PFSK-1 (cell line): ENCODE measurements around the gene ADCY2.

ENCODE experiments used
- FOXP2 ChIP-seq: optimal IDR thresholded peaks from 2 replicates; pipeline ENCODE3; 2011; ENCODE audit warnings: borderline replicate concordance, control low read depth, inconsistent platforms; ENCODE audit not compliant: insufficient read depth; ENCODE audit errors: extremely low read length, extremely low read depth
- POLR2AphosphoS5 ChIP-seq: IDR thresholded peaks from 2 replicates; pipeline ENCODE4 v1.6.1; 2012; ENCODE audit warnings: low read depth, mild to moderate bottlenecking, control low read depth, low read length, moderate library complexity
- SIN3A ChIP-seq: IDR thresholded peaks from 2 replicates; pipeline ENCODE4 v1.6.1; 2012; ENCODE audit warnings: mild to moderate bottlenecking, low read length, moderate library complexity, borderline replicate concordance; ENCODE audit not compliant: insufficient read depth
- TAF1 ChIP-seq: IDR thresholded peaks from 2 replicates; pipeline ENCODE4 v1.6.1; 2012; ENCODE audit warnings: low read length, control low read depth, borderline replicate concordance; ENCODE audit not compliant: insufficient read depth
- TF ChIP-seq, protein P1 (sequence below), 2 experiments: IDR thresholded peaks; 2 replicates each; pipeline versions ENCODE4 v1.6.1 to v1.8.0; 2011 to 2012; ENCODE audit warnings: low read depth in 2 of 2, low read length in 2 of 2, control low read depth in 1 of 2, inconsistent platforms in 1 of 2, mild to moderate bottlenecking in 1 of 2, moderate library complexity in 1 of 2; ENCODE audit not compliant: insufficient read depth in 1 of 2

The ADCY2 gene

DNA sequence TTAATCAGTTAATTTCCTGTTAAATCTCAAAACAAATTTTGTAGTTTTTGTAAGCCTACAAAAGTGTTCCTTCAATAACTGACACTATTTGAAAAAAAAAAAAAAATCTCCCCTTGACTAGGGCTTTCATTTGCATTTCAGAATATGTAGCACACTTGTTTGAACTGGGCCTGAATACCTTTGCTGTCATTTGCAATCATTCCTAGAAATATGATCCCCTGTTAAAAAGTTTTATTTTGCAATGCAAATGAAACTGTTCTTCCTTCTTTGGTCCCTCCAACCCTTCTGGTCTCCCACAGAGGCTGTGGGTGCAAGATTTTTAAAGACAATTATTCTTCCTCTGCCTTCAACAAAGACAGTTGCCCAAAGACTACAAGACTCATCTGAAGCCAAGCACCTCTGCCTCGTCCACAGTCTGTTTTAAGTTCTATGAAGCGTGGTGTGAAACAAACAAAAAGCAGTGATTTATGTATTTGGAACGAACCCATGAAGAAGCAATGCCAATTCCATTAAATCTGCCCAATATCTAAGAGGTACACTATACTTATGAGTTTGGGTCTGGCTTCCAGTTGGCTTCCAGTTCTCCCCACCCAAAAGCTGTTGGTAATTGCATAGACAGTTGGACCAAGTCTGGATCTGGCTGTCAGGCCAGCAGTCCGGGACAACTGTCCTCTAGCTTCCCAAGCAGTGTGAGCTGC, 388.9 kb downstream of the ADCY2 start:
- TF ChIP-seq, protein P1, sequence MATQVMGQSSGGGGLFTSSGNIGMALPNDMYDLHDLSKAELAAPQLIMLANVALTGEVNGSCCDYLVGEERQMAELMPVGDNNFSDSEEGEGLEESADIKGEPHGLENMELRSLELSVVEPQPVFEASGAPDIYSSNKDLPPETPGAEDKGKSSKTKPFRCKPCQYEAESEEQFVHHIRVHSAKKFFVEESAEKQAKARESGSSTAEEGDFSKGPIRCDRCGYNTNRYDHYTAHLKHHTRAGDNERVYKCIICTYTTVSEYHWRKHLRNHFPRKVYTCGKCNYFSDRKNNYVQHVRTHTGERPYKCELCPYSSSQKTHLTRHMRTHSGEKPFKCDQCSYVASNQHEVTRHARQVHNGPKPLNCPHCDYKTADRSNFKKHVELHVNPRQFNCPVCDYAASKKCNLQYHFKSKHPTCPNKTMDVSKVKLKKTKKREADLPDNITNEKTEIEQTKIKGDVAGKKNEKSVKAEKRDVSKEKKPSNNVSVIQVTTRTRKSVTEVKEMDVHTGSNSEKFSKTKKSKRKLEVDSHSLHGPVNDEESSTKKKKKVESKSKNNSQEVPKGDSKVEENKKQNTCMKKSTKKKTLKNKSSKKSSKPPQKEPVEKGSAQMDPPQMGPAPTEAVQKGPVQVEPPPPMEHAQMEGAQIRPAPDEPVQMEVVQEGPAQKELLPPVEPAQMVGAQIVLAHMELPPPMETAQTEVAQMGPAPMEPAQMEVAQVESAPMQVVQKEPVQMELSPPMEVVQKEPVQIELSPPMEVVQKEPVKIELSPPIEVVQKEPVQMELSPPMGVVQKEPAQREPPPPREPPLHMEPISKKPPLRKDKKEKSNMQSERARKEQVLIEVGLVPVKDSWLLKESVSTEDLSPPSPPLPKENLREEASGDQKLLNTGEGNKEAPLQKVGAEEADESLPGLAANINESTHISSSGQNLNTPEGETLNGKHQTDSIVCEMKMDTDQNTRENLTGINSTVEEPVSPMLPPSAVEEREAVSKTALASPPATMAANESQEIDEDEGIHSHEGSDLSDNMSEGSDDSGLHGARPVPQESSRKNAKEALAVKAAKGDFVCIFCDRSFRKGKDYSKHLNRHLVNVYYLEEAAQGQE (IDR thresholded peaks at IDR 0.05; ENCODE audit: insufficient read depth in 1 of 2, low read depth in 2 of 2, low read length in 2 of 2): no peak
- TF ChIP-seq POLR2AphosphoS5 (no peak), FOXP2 (no peak), SIN3A (no peak), TAF1 (no peak)

DNA sequence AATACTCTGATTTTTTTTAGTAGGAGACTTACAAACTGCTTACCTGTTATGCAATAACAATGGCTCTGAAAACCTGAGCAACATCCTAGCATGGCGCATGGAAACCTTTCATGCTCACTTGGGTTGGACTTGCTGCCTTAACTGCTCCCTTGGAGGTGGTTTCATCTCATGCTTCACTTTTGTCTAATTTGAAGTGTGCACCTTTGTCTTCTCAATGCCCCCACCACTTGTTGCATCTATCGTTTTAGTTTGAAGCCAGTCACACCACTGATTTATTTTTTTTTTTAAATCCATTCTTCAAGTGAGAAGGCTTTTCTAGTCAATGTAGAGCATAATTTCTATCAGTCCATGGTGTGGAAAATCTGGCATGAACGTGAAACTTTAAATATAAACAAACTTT, 391.8 kb downstream of the ADCY2 start:
- TF ChIP-seq TAF1 (no peak), POLR2AphosphoS5 (no peak), SIN3A (no peak), FOXP2 (no peak)
- TF ChIP-seq, protein P1 (IDR thresholded peaks at IDR 0.05; ENCODE audit: insufficient read depth in 1 of 2, low read depth in 2 of 2, low read length in 2 of 2): no peak

DNA sequence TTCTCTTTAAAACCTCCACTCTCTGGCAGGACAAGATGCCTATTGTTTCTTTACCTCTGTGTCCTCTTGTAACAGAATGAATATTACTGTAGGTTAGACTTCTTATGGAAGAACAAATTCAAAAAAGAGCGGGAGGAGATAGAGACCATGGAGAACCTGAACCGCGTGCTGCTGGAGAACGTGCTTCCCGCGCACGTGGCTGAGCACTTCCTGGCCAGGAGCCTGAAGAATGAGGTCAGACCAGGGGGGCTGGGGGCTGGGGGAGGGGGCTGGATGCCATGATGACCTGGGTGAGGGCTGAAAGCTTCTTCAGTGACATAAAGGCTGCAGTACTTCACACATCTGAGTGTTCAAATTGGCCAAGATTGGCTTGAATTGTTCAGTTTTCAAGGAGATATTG, 393.6 kb downstream of the ADCY2 start:
- TF ChIP-seq TAF1 (no peak), SIN3A (no peak), FOXP2 (no peak), POLR2AphosphoS5 (no peak)
- TF ChIP-seq, protein P1 (IDR thresholded peaks at IDR 0.05; ENCODE audit: insufficient read depth in 1 of 2, low read depth in 2 of 2, low read length in 2 of 2): no peak

DNA sequence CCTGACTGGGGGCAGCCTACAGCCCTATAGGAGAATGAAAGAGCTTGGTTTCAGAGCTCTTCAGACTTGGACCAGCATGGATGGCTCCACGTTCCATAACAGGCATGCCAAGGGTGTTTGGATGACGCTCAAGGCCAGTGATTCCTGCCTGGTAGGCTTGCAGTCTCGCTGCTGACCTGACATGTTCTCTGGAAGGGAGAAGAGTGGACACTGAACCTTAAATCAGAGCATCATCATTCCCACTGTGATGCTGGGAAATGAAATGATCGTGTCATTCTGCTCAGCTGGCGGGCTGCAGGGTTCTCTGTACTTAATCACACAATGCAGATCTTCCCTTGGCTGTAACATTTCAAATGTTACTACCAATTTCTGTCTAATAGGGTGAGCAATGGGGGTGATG, 398.0 kb downstream of the ADCY2 start:
- TF ChIP-seq TAF1: no peak
- TF ChIP-seq POLR2AphosphoS5: no peak
- TF ChIP-seq FOXP2: no peak
- no peak for TF ChIP-seq SIN3A
- TF ChIP-seq, protein P1 (IDR thresholded peaks at IDR 0.05; ENCODE audit: insufficient read depth in 1 of 2, low read depth in 2 of 2, low read length in 2 of 2): no peak

DNA sequence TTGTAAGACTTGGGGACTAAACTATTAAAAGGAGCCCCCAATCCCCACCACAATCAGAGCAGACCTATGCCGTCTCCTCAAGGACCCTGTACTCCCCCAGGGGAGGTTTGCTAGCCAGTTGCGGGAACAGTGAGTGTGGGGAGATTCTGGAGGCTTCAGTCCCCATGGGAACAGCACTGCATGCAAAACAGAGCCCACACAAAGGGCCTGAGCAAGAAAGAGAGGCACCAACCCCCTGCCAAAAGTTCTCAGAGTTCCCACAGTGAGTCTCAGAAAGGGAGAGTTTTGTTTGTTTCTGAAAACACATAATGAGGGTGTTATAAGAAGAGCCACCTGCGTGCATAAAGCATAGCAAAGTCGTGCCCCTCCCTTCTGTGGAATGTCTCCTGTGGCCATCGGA, 398.4 kb downstream of the ADCY2 start:
- TF ChIP-seq, protein P1 (IDR thresholded peaks at IDR 0.05; ENCODE audit: insufficient read depth in 1 of 2, low read depth in 2 of 2, low read length in 2 of 2): no peak
- no peak for TF ChIP-seq POLR2AphosphoS5
- no peak for TF ChIP-seq FOXP2
- TF ChIP-seq SIN3A: no peak
- TF ChIP-seq TAF1: no peak
